HepG2 (cell line): ENCODE results near the gene SLC39A1. TPM values are rescaled to one million over a fixed set of nuclear protein-coding genes. Genes with fewer than 3 reads are reported as not detected.

Source experiments
- AKAP8 ChIP-seq: sonication (generic); formaldehyde crosslinking; IDR thresholded peaks from 2 replicates; pipeline ENCODE4 v1.5.1; 2020; ENCODE audit warnings: mild to moderate bottlenecking, missing genetic modification reagents
- CENPT ChIP-seq: sonication (generic); formaldehyde crosslinking; IDR thresholded peaks from 2 replicates; pipeline ENCODE4 v1.8.0; 2022; ENCODE audit warnings: low read depth, mild to moderate bottlenecking, moderate library complexity, missing genetic modification reagents
- FOXA1 ChIP-seq, 2 experiments: fragments of 450-650 bp in 1 of 2; sonication (generic) in 1 of 2; formaldehyde crosslinking in 1 of 2; IDR thresholded peaks; 2 replicates each; pipeline versions ENCODE4 v1.4.0 to v1.6.1; 2016 to 2020; ENCODE audit warnings: missing genetic modification reagents in 1 of 2
- FOXK2 ChIP-seq: fragments of 450-650 bp; IDR thresholded peaks from 2 replicates; pipeline ENCODE4 v1.6.1; 2016
- SIX1 ChIP-seq: sonication (generic); formaldehyde crosslinking; IDR thresholded peaks from 2 replicates; pipeline ENCODE4 v1.4.0; 2020; ENCODE audit warnings: missing genetic modification reagents, borderline replicate concordance
- SP2 ChIP-seq: sonication (generic); formaldehyde crosslinking; IDR thresholded peaks from 2 replicates; pipeline ENCODE4 v1.5.1; 2020; ENCODE audit warnings: mild to moderate bottlenecking, missing genetic modification reagents
- THYN1 ChIP-seq: sonication (generic); formaldehyde crosslinking; IDR thresholded peaks from 2 replicates; pipeline ENCODE4 v1.8.1; 2023; ENCODE audit warnings: low read depth, mild to moderate bottlenecking, moderate library complexity, missing genetic modification reagents, borderline replicate concordance
- ZMYM4 ChIP-seq: sonication (generic); formaldehyde crosslinking; IDR thresholded peaks from 2 replicates; pipeline ENCODE4 v1.8.1; 2023; ENCODE audit warnings: mild to moderate bottlenecking, missing genetic modification reagents
- ZNF317 ChIP-seq: sonication (generic); formaldehyde crosslinking; IDR thresholded peaks from 2 replicates; pipeline ENCODE4 v1.5.0; 2020; ENCODE audit warnings: mild to moderate bottlenecking, missing genetic modification reagents
- ZNF709 ChIP-seq: sonication (generic); formaldehyde crosslinking; IDR thresholded peaks from 2 replicates; pipeline ENCODE4 v1.5.0; 2020; ENCODE audit warnings: mild to moderate bottlenecking, missing genetic modification reagents
- polyA plus RNA-seq, 8 experiments: library from polyadenylated mRNA; depleted of rRNA in 3 of 8; stranded (reverse) in 7 of 8; unstranded in 1 of 8; fragments of >200 nt; fragmentation: Illumina TruSeq in 4 of 8; extraction: Trizol in 4 of 8; gene quantifications; 2 replicates each; pipeline versions ENCODE4 v1.2.1 to v1.2.3, GENCODE V29; 2011 to 2016; ENCODE audit warnings: low read depth in 4 of 8, missing spikeins in 1 of 8, mixed read lengths in 1 of 8; ENCODE audit not compliant: insufficient read depth in 1 of 8
- total RNA-seq, 5 experiments: library from RNA; depleted of rRNA; stranded (reverse); fragments of >200 nt; fragmentation: Illumina TruSeq; extraction: Trizol; gene quantifications; 2 replicates each; pipeline ENCODE4 v1.2.3, GENCODE V29; 2016; ENCODE audit warnings: low read depth in 1 of 5
- TF ChIP-seq, protein P1 (sequence below): sonication (generic); formaldehyde crosslinking; IDR thresholded peaks from one replicate; pipeline ENCODE4 v1.5.1; 2020; ENCODE audit warnings: mild to moderate bottlenecking, missing genetic modification reagents; ENCODE audit errors: not compliant biosample characterization
- TF ChIP-seq, protein P2 (sequence below): sonication (generic); formaldehyde crosslinking; IDR thresholded peaks from 2 replicates; pipeline ENCODE4 v1.8.0; 2022; ENCODE audit warnings: missing genetic modification reagents, mild to moderate bottlenecking, moderate library complexity, borderline replicate concordance
- TF ChIP-seq, protein P3 (sequence below): sonication (generic); formaldehyde crosslinking; IDR thresholded peaks from 2 replicates; pipeline ENCODE4 v1.5.0; 2020; ENCODE audit warnings: missing genetic modification reagents
- TF ChIP-seq, protein P4 (sequence below): sonication (generic); formaldehyde crosslinking; IDR thresholded peaks from 2 replicates; pipeline ENCODE4 v1.8.0; 2022; ENCODE audit warnings: missing genetic modification reagents, mild to moderate bottlenecking, inconsistent platforms, borderline replicate concordance

SLC39A1 gene
- total and polyA plus RNA-seq, 2 of the 13 experiments (the other 11 are each of a cell fraction or from before 2014, with no cell fraction given), result 71.2 to 78.4 TPM

DNA sequence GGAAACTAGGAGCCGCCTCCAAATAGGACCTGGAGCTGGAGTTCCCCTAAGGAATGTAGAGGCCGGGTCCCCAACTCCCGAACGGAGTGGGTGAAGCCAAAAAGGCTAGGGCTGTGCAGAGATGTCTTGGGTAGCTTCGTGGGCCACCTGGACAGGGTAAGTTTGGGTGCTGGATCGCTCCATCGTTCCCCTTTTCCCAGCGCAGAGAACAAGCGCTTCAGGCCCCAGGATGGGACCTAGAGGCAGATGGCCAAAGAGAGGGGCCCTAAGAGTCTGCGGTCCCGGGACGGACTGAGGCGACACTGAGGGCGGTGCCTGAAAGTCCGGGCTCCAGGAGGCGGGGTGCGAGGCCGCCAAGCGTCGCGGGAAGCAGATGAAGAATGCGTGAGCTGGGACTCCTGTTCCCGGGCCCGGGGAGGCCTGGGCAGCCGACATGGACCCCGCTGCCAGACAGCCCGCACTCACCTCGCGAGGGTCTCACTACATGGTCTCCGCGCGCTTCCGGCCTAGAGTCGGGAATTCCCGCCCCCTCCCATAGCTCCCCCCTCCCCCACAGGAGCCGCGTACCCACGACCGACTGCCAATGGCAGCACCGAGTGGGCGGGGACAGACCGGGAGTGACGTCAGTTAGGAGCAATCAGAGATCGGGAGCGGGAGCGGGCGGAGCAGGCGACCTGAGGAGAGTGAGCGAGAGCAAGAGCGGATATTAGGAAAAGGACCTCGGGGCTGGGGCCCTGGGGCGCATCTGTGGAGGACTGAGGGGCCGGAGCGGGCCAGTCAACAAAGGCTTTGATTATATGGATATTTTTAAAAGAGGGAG lies at the start of gene SLC39A1 (continued):
- TF ChIP-seq, protein P1, sequence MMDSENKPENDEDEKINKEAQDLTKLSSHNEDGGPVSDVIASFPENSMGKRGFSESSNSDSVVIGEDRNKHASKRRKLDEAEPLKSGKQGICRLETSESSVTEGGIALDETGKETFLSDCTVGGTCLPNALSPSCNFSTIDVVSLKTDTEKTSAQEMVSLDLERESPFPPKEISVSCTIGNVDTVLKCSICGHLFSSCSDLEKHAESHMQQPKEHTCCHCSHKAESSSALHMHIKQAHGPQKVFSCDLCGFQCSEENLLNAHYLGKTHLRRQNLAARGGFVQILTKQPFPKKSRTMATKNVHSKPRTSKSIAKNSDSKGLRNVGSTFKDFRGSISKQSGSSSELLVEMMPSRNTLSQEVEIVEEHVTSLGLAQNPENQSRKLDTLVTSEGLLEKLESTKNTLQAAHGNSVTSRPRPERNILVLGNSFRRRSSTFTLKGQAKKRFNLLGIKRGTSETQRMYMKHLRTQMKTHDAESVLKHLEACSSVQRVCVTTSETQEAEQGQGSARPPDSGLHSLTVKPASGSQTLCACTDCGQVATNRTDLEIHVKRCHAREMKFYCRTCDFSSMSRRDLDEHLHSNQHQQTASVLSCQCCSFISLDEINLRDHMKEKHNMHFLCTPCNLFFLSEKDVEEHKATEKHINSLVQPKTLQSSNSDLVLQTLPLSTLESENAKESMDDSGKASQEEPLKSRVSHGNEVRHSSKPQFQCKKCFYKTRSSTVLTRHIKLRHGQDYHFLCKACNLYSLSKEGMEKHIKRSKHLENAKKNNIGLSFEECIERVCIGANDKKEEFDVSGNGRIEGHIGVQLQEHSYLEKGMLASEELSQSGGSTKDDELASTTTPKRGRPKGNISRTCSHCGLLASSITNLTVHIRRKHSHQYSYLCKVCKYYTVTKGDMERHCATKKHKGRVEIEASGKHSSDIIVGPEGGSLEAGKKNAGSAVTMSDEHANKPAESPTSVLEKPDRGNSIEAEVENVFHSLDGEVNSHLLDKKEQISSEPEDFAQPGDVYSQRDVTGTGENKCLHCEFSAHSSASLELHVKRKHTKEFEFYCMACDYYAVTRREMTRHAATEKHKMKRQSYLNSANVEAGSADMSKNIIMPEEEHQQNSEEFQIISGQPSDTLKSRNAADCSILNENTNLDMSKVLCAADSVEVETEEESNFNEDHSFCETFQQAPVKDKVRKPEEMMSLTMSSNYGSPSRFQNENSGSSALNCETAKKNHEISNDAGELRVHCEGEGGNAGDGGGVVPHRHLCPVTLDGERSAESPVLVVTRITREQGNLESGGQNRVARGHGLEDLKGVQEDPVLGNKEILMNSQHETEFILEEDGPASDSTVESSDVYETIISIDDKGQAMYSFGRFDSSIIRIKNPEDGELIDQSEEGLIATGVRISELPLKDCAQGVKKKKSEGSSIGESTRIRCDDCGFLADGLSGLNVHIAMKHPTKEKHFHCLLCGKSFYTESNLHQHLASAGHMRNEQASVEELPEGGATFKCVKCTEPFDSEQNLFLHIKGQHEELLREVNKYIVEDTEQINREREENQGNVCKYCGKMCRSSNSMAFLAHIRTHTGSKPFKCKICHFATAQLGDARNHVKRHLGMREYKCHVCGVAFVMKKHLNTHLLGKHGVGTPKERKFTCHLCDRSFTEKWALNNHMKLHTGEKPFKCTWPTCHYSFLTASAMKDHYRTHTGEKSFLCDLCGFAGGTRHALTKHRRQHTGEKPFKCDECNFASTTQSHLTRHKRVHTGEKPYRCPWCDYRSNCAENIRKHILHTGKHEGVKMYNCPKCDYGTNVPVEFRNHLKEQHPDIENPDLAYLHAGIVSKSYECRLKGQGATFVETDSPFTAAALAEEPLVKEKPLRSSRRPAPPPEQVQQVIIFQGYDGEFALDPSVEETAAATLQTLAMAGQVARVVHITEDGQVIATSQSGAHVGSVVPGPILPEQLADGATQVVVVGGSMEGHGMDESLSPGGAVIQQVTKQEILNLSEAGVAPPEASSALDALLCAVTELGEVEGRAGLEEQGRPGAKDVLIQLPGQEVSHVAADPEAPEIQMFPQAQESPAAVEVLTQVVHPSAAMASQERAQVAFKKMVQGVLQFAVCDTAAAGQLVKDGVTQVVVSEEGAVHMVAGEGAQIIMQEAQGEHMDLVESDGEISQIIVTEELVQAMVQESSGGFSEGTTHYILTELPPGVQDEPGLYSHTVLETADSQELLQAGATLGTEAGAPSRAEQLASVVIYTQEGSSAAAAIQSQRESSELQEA, result peak; percentile 45
- no peak for TF ChIP-seq CENPT (CRISPR knock-in tag)
- TF ChIP-seq, protein P2, sequence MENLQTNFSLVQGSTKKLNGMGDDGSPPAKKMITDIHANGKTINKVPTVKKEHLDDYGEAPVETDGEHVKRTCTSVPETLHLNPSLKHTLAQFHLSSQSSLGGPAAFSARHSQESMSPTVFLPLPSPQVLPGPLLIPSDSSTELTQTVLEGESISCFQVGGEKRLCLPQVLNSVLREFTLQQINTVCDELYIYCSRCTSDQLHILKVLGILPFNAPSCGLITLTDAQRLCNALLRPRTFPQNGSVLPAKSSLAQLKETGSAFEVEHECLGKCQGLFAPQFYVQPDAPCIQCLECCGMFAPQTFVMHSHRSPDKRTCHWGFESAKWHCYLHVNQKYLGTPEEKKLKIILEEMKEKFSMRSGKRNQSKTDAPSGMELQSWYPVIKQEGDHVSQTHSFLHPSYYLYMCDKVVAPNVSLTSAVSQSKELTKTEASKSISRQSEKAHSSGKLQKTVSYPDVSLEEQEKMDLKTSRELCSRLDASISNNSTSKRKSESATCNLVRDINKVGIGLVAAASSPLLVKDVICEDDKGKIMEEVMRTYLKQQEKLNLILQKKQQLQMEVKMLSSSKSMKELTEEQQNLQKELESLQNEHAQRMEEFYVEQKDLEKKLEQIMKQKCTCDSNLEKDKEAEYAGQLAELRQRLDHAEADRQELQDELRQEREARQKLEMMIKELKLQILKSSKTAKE, result no peak
- no peak for TF ChIP-seq SIX1 (CRISPR knock-in tag)
- TF ChIP-seq THYN1 (CRISPR knock-in tag), result no peak
- no peak for TF ChIP-seq ZNF709 (CRISPR knock-in tag)
- TF ChIP-seq SP2, result peak; percentile 96
- TF ChIP-seq ZNF317 (CRISPR knock-in tag), result peak; percentile 28; the same call in 1 of the 2 replicates
- no peak for TF ChIP-seq FOXK2
- TF ChIP-seq, protein P3, sequence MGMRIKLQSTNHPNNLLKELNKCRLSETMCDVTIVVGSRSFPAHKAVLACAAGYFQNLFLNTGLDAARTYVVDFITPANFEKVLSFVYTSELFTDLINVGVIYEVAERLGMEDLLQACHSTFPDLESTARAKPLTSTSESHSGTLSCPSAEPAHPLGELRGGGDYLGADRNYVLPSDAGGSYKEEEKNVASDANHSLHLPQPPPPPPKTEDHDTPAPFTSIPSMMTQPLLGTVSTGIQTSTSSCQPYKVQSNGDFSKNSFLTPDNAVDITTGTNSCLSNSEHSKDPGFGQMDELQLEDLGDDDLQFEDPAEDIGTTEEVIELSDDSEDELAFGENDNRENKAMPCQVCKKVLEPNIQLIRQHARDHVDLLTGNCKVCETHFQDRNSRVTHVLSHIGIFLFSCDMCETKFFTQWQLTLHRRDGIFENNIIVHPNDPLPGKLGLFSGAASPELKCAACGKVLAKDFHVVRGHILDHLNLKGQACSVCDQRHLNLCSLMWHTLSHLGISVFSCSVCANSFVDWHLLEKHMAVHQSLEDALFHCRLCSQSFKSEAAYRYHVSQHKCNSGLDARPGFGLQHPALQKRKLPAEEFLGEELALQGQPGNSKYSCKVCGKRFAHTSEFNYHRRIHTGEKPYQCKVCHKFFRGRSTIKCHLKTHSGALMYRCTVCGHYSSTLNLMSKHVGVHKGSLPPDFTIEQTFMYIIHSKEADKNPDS (CRISPR knock-in tag), result no peak
- peak; percentile 42 for TF ChIP-seq ZMYM4 (CRISPR knock-in tag)
- TF ChIP-seq AKAP8 (CRISPR knock-in tag), result no peak
- TF ChIP-seq, protein P4, sequence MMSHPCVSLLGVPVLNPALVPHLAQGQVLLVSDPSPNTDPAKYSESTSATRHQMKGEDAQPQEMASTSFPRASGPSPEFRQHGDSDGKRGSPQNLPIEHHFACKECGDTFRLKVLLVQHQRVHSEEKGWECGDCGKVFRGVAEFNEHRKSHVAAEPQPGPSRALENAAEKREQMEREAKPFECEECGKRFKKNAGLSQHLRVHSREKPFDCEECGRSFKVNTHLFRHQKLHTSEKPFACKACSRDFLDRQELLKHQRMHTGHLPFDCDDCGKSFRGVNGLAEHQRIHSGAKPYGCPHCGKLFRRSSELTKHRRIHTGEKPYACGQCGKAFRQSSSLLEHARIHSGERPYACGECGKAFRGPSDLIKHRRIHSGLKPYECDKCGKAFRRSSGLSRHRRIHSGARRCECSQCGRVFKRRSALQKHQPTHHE (CRISPR knock-in tag), result peak; percentile 86; the same call in 1 of the 2 replicates
- no peak for TF ChIP-seq FOXA1 (IDR thresholded peaks at IDR 0.05)
- no peak for TF ChIP-seq FOXA1 (CRISPR knock-in tag; IDR thresholded peaks at IDR 0.05)
